NCI-H1092 treated with DMSO at 0.1 percent for 48 hours (cell line): ENCODE measurements around the gene ACLY.
"Not testable (repeated sequence)": the region's sequence is repeated elsewhere in the genome, so short reads cannot be mapped to it uniquely, and the experiment has no call there.

ENCODE experiments used
- DNase-seq: peaks from one replicate; lab custom pipeline; 2025; lab: John Stamatoyannopoulos, UW

The ACLY gene

GRCh38 chr17:41871789-41872188, 47.0 kb downstream of the ACLY start:
- no peak for DNase-seq

- no peak for DNase-seq
Measured at GRCh38 chr17:41870627-41871026, 48.1 kb downstream of the ACLY start.

- no peak for DNase-seq
Measured at GRCh38 chr17:41870097-41870496, 48.7 kb downstream of the ACLY start.

DNA sequence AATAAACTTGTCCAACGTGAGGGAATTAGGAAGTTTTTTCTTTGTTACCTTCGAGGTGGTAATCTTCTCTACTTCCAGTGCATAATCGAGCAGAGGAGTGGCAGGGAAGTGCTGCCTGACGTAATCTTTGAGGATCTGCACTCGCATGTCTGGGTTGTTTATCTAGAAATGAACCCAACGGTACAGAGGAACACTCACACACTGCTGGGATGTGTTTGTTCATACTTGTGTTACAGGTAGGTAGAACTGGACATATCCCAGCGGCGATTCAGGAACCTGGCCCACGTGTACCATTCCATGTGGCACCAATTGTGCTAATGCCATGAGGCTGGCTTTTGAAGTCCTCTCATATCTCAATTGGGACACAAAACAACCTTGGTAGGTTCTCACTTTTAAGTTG, 49.3 kb downstream of the ACLY start:
- no peak for DNase-seq

- no peak for DNase-seq
Measured at GRCh38 chr17:41868568-41868967, 50.2 kb downstream of the ACLY start.

DNA sequence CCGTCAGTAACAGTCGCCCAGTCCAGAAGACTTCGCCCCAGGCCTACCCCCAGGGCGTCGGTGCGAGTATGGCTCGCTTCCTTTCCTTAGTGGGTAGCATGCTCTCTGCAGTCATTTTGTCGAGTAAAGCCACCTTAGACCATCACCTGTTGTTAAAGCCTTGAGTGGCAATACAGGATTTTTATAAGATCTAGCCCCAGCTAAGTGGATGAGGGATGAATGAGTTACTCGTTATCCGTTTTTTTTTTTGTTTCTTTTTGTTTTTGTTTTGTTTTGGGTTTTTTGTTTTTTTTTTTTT, 53.2 kb downstream of the ACLY start:
- no peak for DNase-seq

GRCh38 chr17:41864836-41865595, 53.7 kb downstream of the ACLY start, which contains the start of gene KLHL11:
TSS of gene KLHL11 (minus strand) at chr17:41865423. CDS start at chr17:41865370, 53 bp downstream.
- peak; percentile 89 for DNase-seq

DNA sequence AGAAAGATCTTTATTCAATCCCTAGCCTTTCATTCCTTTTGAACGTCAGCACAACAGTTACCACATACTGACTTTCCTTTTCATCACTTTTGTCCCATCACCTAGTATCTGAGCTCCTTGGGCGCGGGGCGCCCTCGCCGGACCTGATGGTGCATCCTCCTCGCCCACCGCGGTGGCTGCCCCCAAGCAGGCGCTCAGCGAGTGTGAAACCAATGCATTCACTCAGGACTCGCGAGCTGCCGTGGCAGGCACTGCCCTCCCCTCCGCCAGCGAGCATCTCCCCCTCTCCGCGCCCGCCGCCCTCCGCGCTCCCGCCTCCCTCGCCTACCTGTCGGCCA, 54.3 kb downstream of the ACLY start:
- no peak for DNase-seq

DNA sequence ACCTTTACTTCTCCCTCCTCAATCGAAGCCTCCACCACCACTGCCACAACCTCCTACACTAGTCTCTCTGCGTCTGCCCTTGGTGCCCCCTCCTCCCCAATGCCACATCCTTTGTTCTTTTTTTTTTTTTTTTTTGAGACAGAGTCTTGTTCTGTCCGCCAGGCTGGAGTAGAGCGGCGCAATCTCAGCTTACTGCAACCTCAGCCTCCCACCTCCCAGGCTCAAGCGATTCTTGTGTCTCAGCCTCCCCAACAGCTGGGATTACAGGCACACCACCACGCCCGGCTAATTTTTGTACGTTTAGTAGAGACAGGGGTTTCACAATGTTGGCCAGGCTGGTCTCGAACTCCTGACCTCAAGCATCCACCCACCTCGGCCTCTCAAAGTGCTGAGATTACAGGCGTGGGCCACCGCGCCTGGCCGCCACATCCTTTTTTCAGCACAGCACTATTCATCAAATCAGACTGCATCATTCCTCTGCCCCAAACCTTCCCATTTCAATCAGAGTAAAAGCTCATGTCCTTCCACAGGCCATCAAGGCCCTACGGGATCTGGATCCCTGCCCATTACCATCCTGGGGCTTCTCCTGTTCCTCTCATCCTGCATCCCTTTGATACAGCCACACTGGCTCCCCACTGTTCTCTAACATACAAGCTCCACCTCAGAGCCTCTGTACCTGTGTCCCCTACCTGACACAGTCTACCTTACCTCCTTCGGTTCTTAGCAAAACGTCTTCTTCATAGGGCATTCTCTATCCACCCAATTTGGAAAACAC, 55.5 kb downstream of the ACLY start:
- no peak for DNase-seq

DNA sequence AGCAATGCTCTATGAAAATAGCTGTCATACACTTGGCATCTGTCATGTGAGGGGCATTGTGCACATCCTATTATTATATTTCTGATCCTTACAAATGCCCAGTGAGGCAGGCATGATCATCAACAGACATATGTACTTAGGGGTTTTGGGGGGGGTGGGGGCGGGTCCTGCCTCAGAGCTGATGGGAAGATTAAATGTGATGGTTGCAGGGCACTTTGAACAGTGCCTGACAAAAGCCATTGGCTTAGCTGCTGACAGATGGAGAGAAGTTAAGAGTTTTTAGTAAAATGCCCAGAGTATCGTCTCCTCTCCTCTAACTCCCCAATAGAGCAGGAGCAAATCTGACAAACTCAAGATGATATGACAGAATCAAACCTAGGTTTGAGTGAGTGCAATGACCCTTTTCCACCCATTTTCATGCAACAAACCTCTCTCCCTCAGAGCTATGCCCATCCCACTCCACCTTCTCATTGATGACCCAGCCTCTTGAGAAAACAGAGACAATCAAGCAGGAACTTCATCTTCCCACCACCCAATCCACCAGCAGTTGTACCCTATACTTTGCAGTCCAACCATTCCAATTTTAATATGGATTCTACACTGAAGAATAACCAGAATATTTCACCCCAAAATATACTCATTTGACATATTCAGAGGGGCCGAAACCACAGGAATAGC, 58.4 kb downstream of the ACLY start:
- no peak for DNase-seq

GRCh38 chr17:41851382-41851781, 67.4 kb downstream of the ACLY start:
- DNase-seq: not testable (repeated sequence)

DNA sequence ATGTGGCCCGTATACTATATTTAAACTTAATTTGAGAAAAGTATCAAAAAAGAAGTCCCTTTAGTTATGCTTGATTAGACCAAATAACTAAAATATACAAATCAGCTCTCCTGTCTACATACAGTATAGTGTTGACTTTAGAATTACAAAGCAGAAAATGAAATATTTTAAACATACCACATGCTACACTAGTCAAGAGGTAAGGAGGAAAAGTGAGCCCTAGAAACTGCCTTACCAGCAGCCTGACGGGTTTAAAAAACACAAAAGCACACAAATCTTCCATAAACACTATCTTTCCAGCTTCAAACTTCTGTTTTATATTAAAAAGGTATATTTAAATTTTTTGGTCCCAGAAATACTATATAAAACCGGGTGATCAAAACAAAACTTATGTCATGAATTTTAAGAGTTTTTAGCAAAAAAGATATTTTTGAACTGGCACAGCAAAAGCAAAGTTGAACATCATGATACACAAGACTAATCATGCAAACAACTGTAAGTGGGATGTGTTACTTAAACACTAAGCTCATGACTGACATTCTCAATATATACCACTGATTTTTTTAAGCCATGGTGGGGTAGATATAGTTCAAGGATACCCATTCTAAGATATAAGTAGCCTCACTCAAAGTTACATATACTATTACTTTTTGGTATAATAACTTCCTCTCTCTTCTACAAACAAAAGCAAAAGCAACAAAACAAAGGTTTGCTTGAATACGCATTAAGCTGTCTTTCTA, 69.3 kb downstream of the ACLY start:
- no peak for DNase-seq

DNA sequence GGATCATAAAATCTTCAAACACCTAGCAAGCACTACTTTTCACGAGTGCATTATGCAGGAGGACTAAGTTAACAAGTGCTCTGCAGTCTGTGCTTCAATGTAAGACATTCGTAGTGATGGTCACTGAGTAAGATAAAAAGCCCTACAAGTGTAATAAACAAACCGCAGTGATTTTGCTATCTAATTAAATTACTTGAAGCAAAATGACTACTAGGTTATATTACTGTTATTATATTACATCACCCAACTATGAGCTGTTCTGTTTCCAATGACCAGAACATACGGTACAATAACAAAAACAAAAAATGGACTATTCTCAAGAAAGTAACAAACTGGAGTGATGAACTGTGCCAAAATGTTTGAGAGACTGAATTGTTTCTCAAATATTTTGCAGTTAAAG, 70.0 kb downstream of the ACLY start:
- no peak for DNase-seq

DNA sequence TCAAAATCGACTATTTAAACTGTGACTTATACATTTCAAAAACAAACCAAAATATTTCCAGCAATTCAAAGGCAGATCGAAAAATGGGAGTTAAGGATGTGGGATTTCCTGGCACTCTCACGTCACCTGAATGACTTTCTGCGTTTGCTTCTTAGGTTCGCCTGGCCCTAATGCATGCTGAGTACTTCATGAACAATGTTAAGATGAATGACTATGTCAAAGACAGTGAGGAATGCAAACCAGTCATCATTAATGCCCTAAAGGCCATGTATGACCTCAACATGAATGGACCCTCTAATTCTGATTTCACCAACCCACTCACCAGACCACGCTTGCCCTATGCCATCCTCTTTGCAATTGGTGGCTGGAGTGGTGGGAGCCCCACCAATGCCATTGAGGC, 73.8 kb downstream of the ACLY start:
- no peak for DNase-seq

GRCh38 chr17:41840781-41841180, 78.0 kb downstream of the ACLY start:
- DNase-seq: not testable (repeated sequence)

- DNase-seq: not testable (repeated sequence)
Measured at GRCh38 chr17:41839448-41839847, 79.3 kb downstream of the ACLY start.

- DNase-seq: no peak
Measured at GRCh38 chr17:41837761-41838538, 80.8 kb downstream of the ACLY start, which contains the start of gene KLHL10. TSS of gene KLHL10 (plus strand) at chr17:41837825. CDS start at chr17:41837933, 108 bp downstream.

DNA sequence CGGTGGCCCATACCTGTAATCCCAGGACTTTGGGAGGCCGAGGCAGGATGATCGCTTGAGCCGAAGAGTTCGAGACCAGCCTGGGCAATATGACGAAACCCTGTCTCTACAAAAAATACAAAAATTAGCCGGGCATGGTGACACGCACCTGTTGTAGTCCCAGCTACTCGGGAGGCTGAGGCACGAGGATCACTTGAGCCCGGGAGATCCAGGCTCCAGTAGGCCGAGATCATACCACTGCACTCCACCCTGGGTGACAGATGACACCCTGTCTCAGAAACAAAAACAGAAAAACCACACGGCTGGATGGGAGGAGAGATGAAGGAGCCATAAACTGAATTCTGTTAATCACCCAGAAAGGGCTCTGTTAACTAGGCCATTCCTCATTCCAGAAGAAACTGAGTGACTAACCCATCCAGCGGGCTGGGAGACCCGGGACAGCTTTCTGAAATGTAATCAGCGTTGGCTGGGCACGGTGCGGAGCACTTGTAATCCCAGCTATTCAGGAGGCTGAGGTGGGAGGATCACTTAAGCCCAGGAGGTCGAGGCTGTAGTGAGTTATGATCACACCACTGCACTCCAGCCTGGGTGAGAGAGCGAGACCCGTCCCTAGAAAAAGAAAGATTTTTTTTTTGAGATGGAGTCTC, 82.1 kb downstream of the ACLY start:
- DNase-seq: no peak

GRCh38 chr17:41835800-41836549, 82.8 kb downstream of the ACLY start, which contains the start of gene NT5C3B:
TSS of gene NT5C3B (minus strand) at chr17:41836232. CDS start at chr17:41836193, 39 bp downstream.
- peak; percentile 17 for DNase-seq

DNA sequence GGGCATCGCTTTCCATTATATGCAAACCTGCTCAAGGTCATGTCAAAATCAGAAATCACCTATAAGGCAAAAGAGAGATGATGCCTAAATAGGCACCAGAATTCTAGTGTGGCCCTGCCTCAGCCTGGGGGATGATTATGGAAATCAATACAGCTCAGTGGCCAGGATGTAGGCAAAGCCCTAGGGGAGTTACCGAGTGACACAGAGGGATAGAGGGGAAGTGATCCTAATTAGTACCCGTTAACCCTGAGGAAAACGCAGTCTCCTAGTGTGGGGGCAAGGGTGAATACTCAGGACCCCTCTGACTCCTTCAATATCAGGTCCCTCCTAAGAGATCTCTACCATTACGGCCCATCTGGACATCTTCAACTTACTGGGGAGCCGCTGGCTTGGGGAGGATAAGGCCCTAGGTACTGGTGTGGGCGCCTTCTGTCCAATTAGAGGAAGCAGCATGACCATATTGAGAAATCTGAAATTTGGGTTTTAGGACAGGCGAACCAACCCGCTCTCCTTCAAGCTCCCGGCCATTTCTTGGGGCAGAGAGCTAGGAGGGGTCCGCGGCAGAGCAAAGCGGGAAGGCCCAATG, 83.4 kb downstream of the ACLY start:
- DNase-seq: no peak
